ENCODE measurements around the gene AFTPH. TPM values are rescaled to one million over a fixed set of nuclear protein-coding genes. Genes with fewer than 3 reads are reported as not detected.

The AFTPH gene
- polyA plus RNA-seq, 2 of the 4 experiments (the other 2 are of a cell fraction), result 24.0 to 51.4 TPM

DNA sequence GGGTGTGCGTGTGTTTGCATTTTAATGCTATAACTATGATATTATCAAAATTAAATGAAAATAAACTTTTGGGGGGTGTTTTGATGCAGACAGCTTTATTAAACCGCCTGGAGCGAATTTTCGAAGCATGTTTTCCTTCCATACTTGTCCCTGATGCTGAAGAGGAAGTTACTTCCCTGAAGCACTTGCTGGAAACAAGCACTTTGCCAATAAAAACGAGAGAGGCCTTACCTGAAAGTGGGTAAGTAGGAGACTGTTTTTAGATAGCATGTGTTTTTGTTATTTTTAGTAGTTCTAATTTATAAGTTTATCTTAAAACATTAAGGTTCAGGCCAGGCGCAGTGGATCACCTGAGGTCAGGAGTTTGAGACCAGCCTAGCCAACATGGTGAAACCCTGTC is 43.3 kb downstream of the AFTPH start:
- H3K27ac ChIP-seq, result no peak overlapping the region
- TF ChIP-seq GATA3 (IDR thresholded peaks at IDR 0.05; ENCODE audit: borderline replicate concordance) (no peak), HDAC2 (IDR thresholded peaks at IDR 0.05) (no peak), HOXB5 (CRISPR knock-in tag; IDR thresholded peaks at IDR 0.05) (no peak), ZC3H11A (IDR thresholded peaks at IDR 0.05) (no peak), MAFK (IDR thresholded peaks at IDR 0.05; ENCODE audit: partially characterized antibody) (no peak), KDM1A (IDR thresholded peaks at IDR 0.05; ENCODE audit: low read depth) (no peak), RCOR1 (IDR thresholded peaks at IDR 0.05; ENCODE audit: low read depth, low read length) (no peak), RARB (CRISPR knock-in tag; IDR thresholded peaks at IDR 0.05) (no peak), TP53 (CRISPR knock-in tag; IDR thresholded peaks at IDR 0.05) (no peak), ZNF302 (CRISPR knock-in tag; IDR thresholded peaks at IDR 0.05) (no peak), RNF2 (IDR thresholded peaks at IDR 0.05; ENCODE audit: borderline replicate concordance, low read depth) (no peak), MYC (IDR thresholded peaks at IDR 0.05; ENCODE audit: borderline replicate concordance, low read length) (no peak), SMC3 (IDR thresholded peaks at IDR 0.05) (no peak), FOXS1 (CRISPR knock-in tag; IDR thresholded peaks at IDR 0.05) (no peak), JUN (IDR thresholded peaks at IDR 0.05) (no peak)
- TF ChIP-seq, protein P1, sequence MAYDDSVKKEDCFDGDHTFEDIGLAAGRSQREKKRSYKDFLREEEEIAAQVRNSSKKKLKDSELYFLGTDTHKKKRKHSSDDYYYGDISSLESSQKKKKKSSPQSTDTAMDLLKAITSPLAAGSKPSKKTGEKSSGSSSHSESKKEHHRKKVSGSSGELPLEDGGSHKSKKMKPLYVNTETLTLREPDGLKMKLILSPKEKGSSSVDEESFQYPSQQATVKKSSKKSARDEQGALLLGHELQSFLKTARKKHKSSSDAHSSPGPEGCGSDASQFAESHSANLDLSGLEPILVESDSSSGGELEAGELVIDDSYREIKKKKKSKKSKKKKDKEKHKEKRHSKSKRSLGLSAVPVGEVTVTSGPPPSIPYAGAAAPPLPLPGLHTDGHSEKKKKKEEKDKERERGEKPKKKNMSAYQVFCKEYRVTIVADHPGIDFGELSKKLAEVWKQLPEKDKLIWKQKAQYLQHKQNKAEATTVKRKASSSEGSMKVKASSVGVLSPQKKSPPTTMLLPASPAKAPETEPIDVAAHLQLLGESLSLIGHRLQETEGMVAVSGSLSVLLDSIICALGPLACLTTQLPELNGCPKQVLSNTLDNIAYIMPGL (CRISPR knock-in tag; IDR thresholded peaks at IDR 0.05; ENCODE audit: borderline replicate concordance), result no peak
- TF ChIP-seq, protein P2, sequence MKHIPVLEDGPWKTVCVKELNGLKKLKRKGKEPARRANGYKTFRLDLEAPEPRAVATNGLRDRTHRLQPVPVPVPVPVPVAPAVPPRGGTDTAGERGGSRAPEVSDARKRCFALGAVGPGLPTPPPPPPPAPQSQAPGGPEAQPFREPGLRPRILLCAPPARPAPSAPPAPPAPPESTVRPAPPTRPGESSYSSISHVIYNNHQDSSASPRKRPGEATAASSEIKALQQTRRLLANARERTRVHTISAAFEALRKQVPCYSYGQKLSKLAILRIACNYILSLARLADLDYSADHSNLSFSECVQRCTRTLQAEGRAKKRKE (CRISPR knock-in tag; IDR thresholded peaks at IDR 0.05; ENCODE audit: low read depth), result no peak
- no peak for DNase-seq (ENCODE audit: low read depth in 1 of 2, low spot score in 1 of 2)
- no peak for ATAC-seq
- no peaks in the 10 kb centered on the region for H3K9me3 ChIP-seq
- WGBS (ENCODE audit: missing lambda C conversion rate), result 88% methylated on average over 6 of the region's 6 CpGs
- ChIA-PET CTCF (interaction anchor here (0.9 to 1.9 kb wide), 4 partner anchors 19 to 518 kb away, joined by 3 to 9 read pairs (median 4); no protein-coding TSS in a partner anchor), POLR2A (no interaction called here)
- no peak overlapping the region for H3K4me3 ChIP-seq
- H3K4me1 ChIP-seq, result 0 out of 3 replicates have a peak, but pooled peaks cover under 1% of the 10 kb centered on the region
- FAIRE-seq, result no peak
- no peak overlapping the region for H3K4me2 ChIP-seq

DNA sequence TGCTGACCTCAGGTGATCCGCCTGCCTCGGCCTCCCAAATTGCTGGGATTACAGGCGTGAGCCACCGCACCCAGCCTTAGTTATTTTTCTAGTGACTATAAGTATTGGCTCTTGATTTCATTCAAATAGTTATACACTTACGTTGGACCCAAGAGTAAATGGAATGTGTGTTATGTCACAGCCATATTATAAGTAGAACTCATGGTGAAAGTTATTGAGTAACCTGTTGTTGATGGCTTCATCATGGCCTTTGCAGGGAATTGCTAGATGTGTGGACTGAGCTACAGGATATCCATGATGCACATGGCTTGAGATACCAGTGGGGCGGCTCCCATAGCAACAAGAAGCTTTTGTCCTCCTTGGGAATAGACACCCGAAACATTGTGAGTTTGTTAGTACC is 44.7 kb downstream of the AFTPH start:
- no peak for TF ChIP-seq BHLHE40 (IDR thresholded peaks at IDR 0.05; ENCODE audit: low read depth, low read length)
- TF ChIP-seq NR3C1 (IDR thresholded peaks at IDR 0.05), result no peak
- TF ChIP-seq, protein P3, sequence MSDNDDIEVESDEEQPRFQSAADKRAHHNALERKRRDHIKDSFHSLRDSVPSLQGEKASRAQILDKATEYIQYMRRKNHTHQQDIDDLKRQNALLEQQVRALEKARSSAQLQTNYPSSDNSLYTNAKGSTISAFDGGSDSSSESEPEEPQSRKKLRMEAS (IDR thresholded peaks at IDR 0.05), result no peak
- TF ChIP-seq EHMT2 (IDR thresholded peaks at IDR 0.05; ENCODE audit: low read depth), result no peak
- no peak for TF ChIP-seq ZFP36 (IDR thresholded peaks at IDR 0.05; ENCODE audit: borderline replicate concordance, partially characterized antibody)
- TF ChIP-seq, protein P4, sequence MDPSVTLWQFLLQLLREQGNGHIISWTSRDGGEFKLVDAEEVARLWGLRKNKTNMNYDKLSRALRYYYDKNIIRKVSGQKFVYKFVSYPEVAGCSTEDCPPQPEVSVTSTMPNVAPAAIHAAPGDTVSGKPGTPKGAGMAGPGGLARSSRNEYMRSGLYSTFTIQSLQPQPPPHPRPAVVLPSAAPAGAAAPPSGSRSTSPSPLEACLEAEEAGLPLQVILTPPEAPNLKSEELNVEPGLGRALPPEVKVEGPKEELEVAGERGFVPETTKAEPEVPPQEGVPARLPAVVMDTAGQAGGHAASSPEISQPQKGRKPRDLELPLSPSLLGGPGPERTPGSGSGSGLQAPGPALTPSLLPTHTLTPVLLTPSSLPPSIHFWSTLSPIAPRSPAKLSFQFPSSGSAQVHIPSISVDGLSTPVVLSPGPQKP (IDR thresholded peaks at IDR 0.05; ENCODE audit: low read depth, low read length), result no peak
- TF ChIP-seq FOSL2 (IDR thresholded peaks at IDR 0.05), result no peak
- no peak for TF ChIP-seq FOSL2 (CRISPR knock-in tag; IDR thresholded peaks at IDR 0.05)
- no peak for TF ChIP-seq SMC3 (IDR thresholded peaks at IDR 0.05)
- no peak for TF ChIP-seq CEBPB (IDR thresholded peaks at IDR 0.05)
- no peak for TF ChIP-seq NPAS2 (CRISPR knock-in tag; IDR thresholded peaks at IDR 0.05; ENCODE audit: borderline replicate concordance)
- TF ChIP-seq NFE2L2 (conservative IDR thresholded peaks at IDR 0.05; ENCODE audit: low read length), result no peak
- no peak overlapping the region for H3K4me2 ChIP-seq
- H3K9me3 ChIP-seq, result no peaks in the 10 kb centered on the region
- no peaks in the 10 kb centered on the region for H3K4me1 ChIP-seq
- no peak for ATAC-seq
- WGBS (ENCODE audit: missing lambda C conversion rate), result 96% methylated on average over 7 of the region's 7 CpGs
- DNase-seq (ENCODE audit: low read depth in 1 of 2, low spot score in 1 of 2), result no peak
- CTCF ChIA-PET, result interaction anchor here (0.7 to 1.7 kb wide), 8 partner anchors 9 to 519 kb away, joined by 3 to 6 read pairs (median 3); no protein-coding TSS in a partner anchor
- no peak overlapping the region for H3K27ac ChIP-seq
- POLR2A ChIA-PET, result no interaction called here
- no peak overlapping the region for H3K4me3 ChIP-seq
- no peak for FAIRE-seq

All from A549 (cell line).